Adipocyte (in vitro differentiated cells): ENCODE measurements around the gene SLK.

Experiments used
- DNase-seq: peaks from one replicate; pipeline ENCODE4 v3.0.0-alpha.2; 2015; ENCODE audit warnings: low read depth
- H3K27me3 ChIP-seq: replicated peaks from 2 replicates; pipeline ENCODE4 v1.7.0; 2013; ENCODE audit warnings: mild to moderate bottlenecking, low read length, moderate library complexity; ENCODE audit not compliant: control insufficient read depth, insufficient read depth
- H3K36me3 ChIP-seq: 2 replicates; pipeline ENCODE4 v1.7.0; 2013; ENCODE audit warnings: low read length, mild to moderate bottlenecking, moderate library complexity; ENCODE audit not compliant: control insufficient read depth, insufficient read depth, severe bottlenecking
- H3K4me1 ChIP-seq: 2 replicates; pipeline ENCODE4 v1.7.0; 2013; ENCODE audit warnings: mild to moderate bottlenecking, low read length, moderate library complexity; ENCODE audit not compliant: control insufficient read depth, insufficient read depth
- H3K4me3 ChIP-seq: 2 replicates; pipeline ENCODE4 v1.7.0; 2013; ENCODE audit warnings: mild to moderate bottlenecking, low read length, moderate library complexity
- H3K9ac ChIP-seq: 2 replicates; pipeline ENCODE4 v1.7.0; 2013; ENCODE audit warnings: mild to moderate bottlenecking, low read length, moderate library complexity
- H3K9me3 ChIP-seq: 2 replicates; pipeline ENCODE4 v1.7.0; 2013; ENCODE audit warnings: mild to moderate bottlenecking, low read length, moderate library complexity; ENCODE audit not compliant: control insufficient read depth

Gene SLK

GRCh38 chr10:103942866-103943265 is 24.1 kb upstream of the SLK start:
- Histone ChIP-seq H3K9ac (no peak overlapping the region), H3K4me3 (no peak overlapping the region), H3K36me3 (no peaks in the 10 kb centered on the region), H3K4me1 (no peaks in the 10 kb centered on the region), H3K27me3 (no peaks in the 10 kb centered on the region), H3K9me3 (no peaks in the 10 kb centered on the region)
- DNase-seq, result no peak

GRCh38 chr10:103947799-103948516 is 19.0 kb upstream of the SLK start:
- no peaks in the 10 kb centered on the region for H3K4me1 ChIP-seq
- H3K9me3 ChIP-seq, result no peaks in the 10 kb centered on the region
- H3K4me3 ChIP-seq, result no peak overlapping the region
- H3K36me3 ChIP-seq, result no peaks in the 10 kb centered on the region
- DNase-seq, result no peak
- no peak overlapping the region for H3K9ac ChIP-seq
- H3K27me3 ChIP-seq, result no peaks in the 10 kb centered on the region

GRCh38 chr10:103949728-103950127 is 17.2 kb upstream of the SLK start:
- DNase-seq, result no peak
- Histone ChIP-seq H3K9ac (no peak overlapping the region), H3K9me3 (no peaks in the 10 kb centered on the region), H3K4me3 (no peak overlapping the region), H3K4me1 (no peaks in the 10 kb centered on the region), H3K27me3 (no peaks in the 10 kb centered on the region), H3K36me3 (no peaks in the 10 kb centered on the region)

GRCh38 chr10:103951183-103951582 is 15.8 kb upstream of the SLK start:
- no peaks in the 10 kb centered on the region for H3K9me3 ChIP-seq
- H3K27me3 ChIP-seq, result no peaks in the 10 kb centered on the region
- DNase-seq, result no peak
- no peaks in the 10 kb centered on the region for H3K36me3 ChIP-seq
- no peak overlapping the region for H3K9ac ChIP-seq
- no peaks in the 10 kb centered on the region for H3K4me1 ChIP-seq
- no peak overlapping the region for H3K4me3 ChIP-seq

- Histone ChIP-seq H3K4me3 (no peak overlapping the region), H3K4me1 (no peaks in the 10 kb centered on the region), H3K9ac (no peak overlapping the region), H3K9me3 (no peaks in the 10 kb centered on the region), H3K36me3 (no peaks in the 10 kb centered on the region), H3K27me3 (no peaks in the 10 kb centered on the region)
- no peak for DNase-seq
Observed at GRCh38 chr10:103951942-103952341, 15.0 kb upstream of the SLK start.

- no peaks in the 10 kb centered on the region for H3K36me3 ChIP-seq
- no peak for DNase-seq
- no peaks in the 10 kb centered on the region for H3K27me3 ChIP-seq
- no peak overlapping the region for H3K9ac ChIP-seq
- H3K4me3 ChIP-seq, result no peak overlapping the region
- H3K4me1 ChIP-seq, result no peaks in the 10 kb centered on the region
- H3K9me3 ChIP-seq, result no peaks in the 10 kb centered on the region
Observed at GRCh38 chr10:103954543-103954942, 12.4 kb upstream of the SLK start.

GRCh38 chr10:103958996-103959395 is 7.9 kb upstream of the SLK start:
- Histone ChIP-seq H3K4me3 (no peak overlapping the region), H3K9ac (no peak overlapping the region), H3K36me3 (no peaks in the 10 kb centered on the region), H3K9me3 (no peaks in the 10 kb centered on the region), H3K27me3 (no peaks in the 10 kb centered on the region), H3K4me1 (no peaks in the 10 kb centered on the region)
- no peak for DNase-seq

- H3K9me3 ChIP-seq, result no peaks in the 10 kb centered on the region
Observed at GRCh38 chr10:103960103-103960502, 6.8 kb upstream of the SLK start.

GRCh38 chr10:103967448-103968071 is 620 bp downstream of the SLK start:
- peak overlapping the region; percentile 98 for H3K4me3 ChIP-seq

More at GRCh38 chr10:103960103-103960502, 6.8 kb upstream of the SLK start:
- Histone ChIP-seq H3K9ac (no peak overlapping the region), H3K36me3 (no peaks in the 10 kb centered on the region), H3K4me1 (no peaks in the 10 kb centered on the region), H3K27me3 (no peaks in the 10 kb centered on the region), H3K4me3 (no peak overlapping the region)
- DNase-seq, result no peak

GRCh38 chr10:103968441-103969391 is 1.8 kb downstream of the SLK start:
- Histone ChIP-seq H3K4me1 (peaks cover 20% of the 10 kb centered on the region), H3K27me3 (no peaks in the 10 kb centered on the region), H3K9me3 (no peaks in the 10 kb centered on the region), H3K9ac (peak overlapping the region; percentile 95), H3K36me3 (no peaks in the 10 kb centered on the region), H3K4me3 (peak overlapping the region; percentile 98)
- DNase-seq, result peak; percentile 39

More at GRCh38 chr10:103967448-103968071, 620 bp downstream of the SLK start:
- H3K9me3 ChIP-seq, result no peaks in the 10 kb centered on the region
- DNase-seq, result peak; percentile 80
- no peaks in the 10 kb centered on the region for H3K27me3 ChIP-seq
- H3K4me1 ChIP-seq, result peaks cover 20% of the 10 kb centered on the region
- H3K9ac ChIP-seq, result peak overlapping the region; percentile 95
- H3K36me3 ChIP-seq, result no peaks in the 10 kb centered on the region

GRCh38 chr10:103969436-103969835 is 2.5 kb downstream of the SLK start:
- Histone ChIP-seq H3K9me3 (no peaks in the 10 kb centered on the region), H3K27me3 (no peaks in the 10 kb centered on the region), H3K9ac (peak overlapping the region; percentile 95), H3K4me1 (peaks cover 20% of the 10 kb centered on the region), H3K36me3 (no peaks in the 10 kb centered on the region), H3K4me3 (peak overlapping the region; percentile 98)
- DNase-seq, result peak; percentile 15
